ENCODE data around the gene MAGI2.
A peak's percentile ranks its signal among the peaks of the same experiment; 100 is the strongest.

The MAGI2 gene

GRCh38 chr7:79176859-79177477 is 276.5 kb downstream of the MAGI2 start:
- Histone ChIP-seq H3K9ac (ENCODE audit: low read length) (no peak overlapping the region), H3K27me3 (ENCODE audit: low read length) (no peaks in the 10 kb centered on the region), H3K79me2 (ENCODE audit: insufficient read depth, low read length) (no peaks in the 10 kb centered on the region), H3K4me3 (ENCODE audit: insufficient read depth, low read length, poor library complexity, severe bottlenecking) (no peak overlapping the region), H3K9me3 (ENCODE audit: insufficient read depth, low read length) (no peaks in the 10 kb centered on the region), H3K36me3 (ENCODE audit: low read length) (no peaks in the 10 kb centered on the region), H3K9me2 (replicated peaks; ENCODE audit: insufficient read depth, low read length) (no peaks in the 10 kb centered on the region), H4K20me1 (ENCODE audit: low read depth, low read length) (no peaks in the 10 kb centered on the region), H3F3A (ENCODE audit: insufficient read depth) (no peaks in the 10 kb centered on the region), H3K4me2 (ENCODE audit: low read depth, low read length, poor library complexity, severe bottlenecking) (no peak overlapping the region), H2AFZ (ENCODE audit: low read depth, low read length, severe bottlenecking) (no peak overlapping the region), H3K27ac (ENCODE audit: low read depth, low read length) (no peak overlapping the region)
- no peak for TF ChIP-seq EZH2phosphoT487 (conservative IDR thresholded peaks at IDR 0.05; ENCODE audit: low read length)
- TF ChIP-seq CTCF (IDR thresholded peaks at IDR 0.05; ENCODE audit: insufficient read depth, low read length, poor library complexity, severe bottlenecking) = peak; percentile 13

GRCh38 chr7:79175374-79175773 is 278.1 kb downstream of the MAGI2 start:
- Histone ChIP-seq H3K4me2 (ENCODE audit: low read depth, low read length, poor library complexity, severe bottlenecking) (no peak overlapping the region), H3F3A (ENCODE audit: insufficient read depth) (no peaks in the 10 kb centered on the region), H3K36me3 (ENCODE audit: low read length) (no peaks in the 10 kb centered on the region), H3K27me3 (ENCODE audit: low read length) (no peaks in the 10 kb centered on the region), H3K79me2 (ENCODE audit: insufficient read depth, low read length) (no peaks in the 10 kb centered on the region), H3K4me3 (ENCODE audit: insufficient read depth, low read length, poor library complexity, severe bottlenecking) (no peak overlapping the region), H3K9ac (ENCODE audit: low read length) (no peak overlapping the region), H3K9me3 (ENCODE audit: insufficient read depth, low read length) (no peaks in the 10 kb centered on the region), H4K20me1 (ENCODE audit: low read depth, low read length) (no peaks in the 10 kb centered on the region), H2AFZ (ENCODE audit: low read depth, low read length, severe bottlenecking) (no peak overlapping the region), H3K27ac (ENCODE audit: low read depth, low read length) (no peak overlapping the region), H3K9me2 (replicated peaks; ENCODE audit: insufficient read depth, low read length) (no peaks in the 10 kb centered on the region)
- no peak for TF ChIP-seq CTCF (IDR thresholded peaks at IDR 0.05; ENCODE audit: insufficient read depth, low read length, poor library complexity, severe bottlenecking)
- TF ChIP-seq EZH2phosphoT487 (conservative IDR thresholded peaks at IDR 0.05; ENCODE audit: low read length) = no peak

DNA sequence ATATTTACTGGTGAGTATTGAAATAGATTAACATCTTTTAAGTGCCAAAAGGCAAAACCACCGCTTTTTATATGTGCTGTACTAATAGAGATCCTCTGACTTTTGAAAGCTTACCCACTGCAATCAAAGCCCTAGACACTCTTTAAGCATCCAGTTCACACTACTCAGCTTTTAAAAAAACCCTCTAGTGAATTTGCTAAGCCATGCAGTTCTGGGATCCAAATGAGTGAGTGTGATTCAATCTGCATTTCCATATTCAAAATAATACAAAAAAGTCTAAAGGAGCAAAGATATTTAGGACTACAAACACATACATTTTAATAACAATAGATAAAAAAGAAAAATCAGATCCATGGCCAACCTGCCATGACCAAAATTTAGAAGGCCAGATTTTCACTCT is 288.2 kb downstream of the MAGI2 start:
- no peak overlapping the region for H3K4me3 ChIP-seq (ENCODE audit: insufficient read depth, low read length, poor library complexity, severe bottlenecking)
- no peaks in the 10 kb centered on the region for H3K79me2 ChIP-seq (ENCODE audit: insufficient read depth, low read length)
- no peak for TF ChIP-seq EZH2phosphoT487 (conservative IDR thresholded peaks at IDR 0.05; ENCODE audit: low read length)
- TF ChIP-seq CTCF (IDR thresholded peaks at IDR 0.05; ENCODE audit: insufficient read depth, low read length, poor library complexity, severe bottlenecking) = no peak

More for the DNA sequence above, 288.2 kb downstream of the MAGI2 start:
- Histone ChIP-seq H3K9me2 (replicated peaks; ENCODE audit: insufficient read depth, low read length) (no peaks in the 10 kb centered on the region), H3K27me3 (ENCODE audit: low read length) (no peaks in the 10 kb centered on the region), H4K20me1 (ENCODE audit: low read depth, low read length) (no peaks in the 10 kb centered on the region), H3K9ac (ENCODE audit: low read length) (no peak overlapping the region), H3F3A (ENCODE audit: insufficient read depth) (no peaks in the 10 kb centered on the region), H3K27ac (ENCODE audit: low read depth, low read length) (no peak overlapping the region), H3K36me3 (ENCODE audit: low read length) (no peaks in the 10 kb centered on the region), H3K4me2 (ENCODE audit: low read depth, low read length, poor library complexity, severe bottlenecking) (no peak overlapping the region), H3K9me3 (ENCODE audit: insufficient read depth, low read length) (no peaks in the 10 kb centered on the region), H2AFZ (ENCODE audit: low read depth, low read length, severe bottlenecking) (no peak overlapping the region)
